Activated T-helper 2 cell treated with anti-CD3 and anti-CD28 coated beads, Interferon-gamma antibody, Interleukin-2, Interleukin-4, amounts not matched to agents 10 μg/mL and 5 μg/mL and 100 μg/mL, durations not matched to agents 14 hours and 24 hours and 36 hours (primary cell): ENCODE measurements around the gene OBP2B. TPM values are rescaled to one million over a fixed set of nuclear protein-coding genes. Genes with fewer than 3 reads are reported as not detected.

Experiments
- DNase-seq: peaks from one replicate; pipeline ENCODE4 v3.0.0; 2021; ENCODE audit warnings: low spot score
- H3K27ac Mint-ChIP-seq: one replicate; pipeline ENCODE4 v1.8.0; 2021; ENCODE audit warnings: mixed read lengths
- H3K27me3 Mint-ChIP-seq: one replicate; pipeline ENCODE4 v1.8.0; 2021; ENCODE audit warnings: low read depth, mixed read lengths
- H3K36me3 Mint-ChIP-seq: one replicate; pipeline ENCODE4 v1.8.0; 2021; ENCODE audit warnings: low read depth, mixed read lengths
- H3K4me1 Mint-ChIP-seq: one replicate; pipeline ENCODE4 v1.8.0; 2021; ENCODE audit warnings: low read depth, mixed read lengths
- H3K4me3 Mint-ChIP-seq: one replicate; pipeline ENCODE4 v1.8.0; 2021; ENCODE audit warnings: low read depth, mild to moderate bottlenecking, moderate library complexity, mixed read lengths
- H3K9me3 Mint-ChIP-seq: one replicate; pipeline ENCODE4 v1.8.0; 2021; ENCODE audit warnings: mixed read lengths
- intact Hi-C: fragments of 100-400 bp; cut with micrococcal nuclease; formaldehyde crosslinking; loops from one replicate; pipeline ENCODE4 v1.15.1; 2023
- total RNA-seq: library from RNA; stranded (reverse); gene quantifications from 2 replicates; pipeline ENCODE4 v1.2.3, GENCODE V29; 2022

OBP2B gene
- total RNA-seq, 1 donor from 2014 or later: not detected

GRCh38 chr9:133199648-133200321 lies 9.3 kb downstream of the OBP2B start:
- H3K27ac Mint-ChIP-seq: no peak overlapping the region

GRCh38 chr9:133195029-133195428 lies 14.0 kb downstream of the OBP2B start:
- Mint-ChIP-seq H3K27me3 (peaks cover 8% of the 10 kb centered on the region), H3K4me1 (no peaks in the 10 kb centered on the region), H3K9me3 (no peaks in the 10 kb centered on the region), H3K27ac (no peak overlapping the region), H3K4me3 (no peak overlapping the region), H3K36me3 (no peaks in the 10 kb centered on the region)
- intact Hi-C loops: no loop called here
- DNase-seq: no peak

More at GRCh38 chr9:133199648-133200321, 9.3 kb downstream of the OBP2B start:
- no peaks in the 10 kb centered on the region for H3K36me3 Mint-ChIP-seq
- DNase-seq: peak; percentile 16
- intact Hi-C loops: no loop called here
- no peaks in the 10 kb centered on the region for H3K4me1 Mint-ChIP-seq
- H3K4me3 Mint-ChIP-seq: peak overlapping the region; percentile 69
- peaks cover 5% of the 10 kb centered on the region for H3K27me3 Mint-ChIP-seq
- H3K9me3 Mint-ChIP-seq: no peaks in the 10 kb centered on the region

- Mint-ChIP-seq H3K27me3 (peaks cover 8% of the 10 kb centered on the region), H3K27ac (no peak overlapping the region), H3K4me3 (no peak overlapping the region), H3K4me1 (no peaks in the 10 kb centered on the region), H3K9me3 (no peaks in the 10 kb centered on the region), H3K36me3 (no peaks in the 10 kb centered on the region)
- DNase-seq: no peak
- intact Hi-C loops: no loop called here
These were observed 14.5 kb downstream of the OBP2B start for GRCh38 chr9:133194597-133194996.

- DNase-seq: no peak
- peaks cover 22% of the 10 kb centered on the region for H3K27me3 Mint-ChIP-seq
- H3K27ac Mint-ChIP-seq: no peak overlapping the region
- intact Hi-C loops: no loop called here
- H3K36me3 Mint-ChIP-seq: no peaks in the 10 kb centered on the region
- H3K9me3 Mint-ChIP-seq: no peaks in the 10 kb centered on the region
- H3K4me3 Mint-ChIP-seq: no peak overlapping the region
- no peaks in the 10 kb centered on the region for H3K4me1 Mint-ChIP-seq
These were observed 17.1 kb downstream of the OBP2B start for GRCh38 chr9:133191989-133192388.

- H3K9me3 Mint-ChIP-seq: no peaks in the 10 kb centered on the region
- intact Hi-C loops: loop anchor here (10.0 kb wide), 1 partner anchor 145 kb away; the partner anchor contains the start of gene SURF6
- H3K4me3 Mint-ChIP-seq: no peak overlapping the region
- no peaks in the 10 kb centered on the region for H3K36me3 Mint-ChIP-seq
- H3K4me1 Mint-ChIP-seq: peaks cover 10% of the 10 kb centered on the region
- no peak for DNase-seq
- peaks cover 30% of the 10 kb centered on the region for H3K27me3 Mint-ChIP-seq
- H3K27ac Mint-ChIP-seq: no peak overlapping the region
These were observed 19.2 kb downstream of the OBP2B start for GRCh38 chr9:133189826-133190225.

DNA sequence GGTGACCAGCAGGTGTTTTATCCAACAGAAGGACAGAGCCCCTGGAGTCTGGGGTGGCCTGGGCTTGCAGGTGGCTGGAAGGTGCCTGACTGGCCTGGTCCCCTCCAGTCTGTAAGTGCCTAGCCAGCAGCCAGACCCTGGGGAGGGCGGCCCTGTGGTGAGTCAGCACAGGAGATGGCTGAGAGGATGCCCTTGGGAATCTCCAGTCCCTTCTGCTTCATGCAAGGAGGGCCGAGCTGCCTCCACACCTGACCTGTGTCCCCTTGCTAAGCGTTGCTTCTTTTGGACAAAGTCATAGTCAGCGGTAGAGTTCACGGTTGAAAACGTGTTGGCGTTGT lies 20.2 kb downstream of the OBP2B start:
- H3K36me3 Mint-ChIP-seq: no peaks in the 10 kb centered on the region
- H3K9me3 Mint-ChIP-seq: no peaks in the 10 kb centered on the region
- no peak overlapping the region for H3K4me3 Mint-ChIP-seq
- H3K4me1 Mint-ChIP-seq: peaks cover 17% of the 10 kb centered on the region
- no peak overlapping the region for H3K27ac Mint-ChIP-seq
- no peak for DNase-seq
- intact Hi-C loops: loop anchor here (10.0 kb wide), 1 partner anchor 146 kb away; the partner anchor contains the start of gene SURF6
- peaks cover 28% of the 10 kb centered on the region for H3K27me3 Mint-ChIP-seq

- intact Hi-C loops: loop anchor here (10.0 kb wide), 1 partner anchor 147 kb away; the partner anchor contains the start of gene SURF6
- no peak for DNase-seq
- peaks cover 30% of the 10 kb centered on the region for H3K27me3 Mint-ChIP-seq
- H3K9me3 Mint-ChIP-seq: no peaks in the 10 kb centered on the region
- no peaks in the 10 kb centered on the region for H3K36me3 Mint-ChIP-seq
- no peak overlapping the region for H3K27ac Mint-ChIP-seq
- no peak overlapping the region for H3K4me3 Mint-ChIP-seq
- H3K4me1 Mint-ChIP-seq: peaks cover 20% of the 10 kb centered on the region
These were observed 20.8 kb downstream of the OBP2B start for GRCh38 chr9:133188006-133188842.

DNA sequence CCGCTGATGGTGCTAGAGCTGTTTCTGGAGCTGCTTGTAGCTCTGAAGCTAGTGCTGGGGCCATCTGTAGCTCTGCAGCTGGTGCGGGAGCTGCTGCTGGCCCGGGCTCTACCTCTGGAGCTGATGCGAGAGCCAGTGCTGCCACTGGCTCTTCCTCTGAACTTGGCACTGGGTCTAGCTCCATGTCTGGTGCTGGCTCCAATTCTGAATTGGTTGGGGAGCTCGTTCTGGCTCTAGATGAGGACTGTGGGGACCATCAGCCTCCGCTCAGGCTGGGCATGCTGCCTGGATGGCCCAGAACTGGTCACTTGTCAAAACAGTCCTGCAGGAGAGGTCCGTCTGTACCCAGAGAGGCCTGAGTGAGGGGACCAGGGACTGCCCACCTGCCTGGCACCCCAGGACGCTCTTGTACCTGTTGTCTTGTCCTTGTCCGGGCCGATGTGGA lies 21.5 kb downstream of the OBP2B start:
- intact Hi-C loops: loop anchor here (10.0 kb wide), 1 partner anchor 147 kb away; the partner anchor contains the start of gene SURF6
- no peak overlapping the region for H3K27ac Mint-ChIP-seq
- H3K4me3 Mint-ChIP-seq: no peak overlapping the region
- H3K27me3 Mint-ChIP-seq: peaks cover 30% of the 10 kb centered on the region
- no peak for DNase-seq
- H3K36me3 Mint-ChIP-seq: no peaks in the 10 kb centered on the region
- H3K4me1 Mint-ChIP-seq: peaks cover 27% of the 10 kb centered on the region
- H3K9me3 Mint-ChIP-seq: no peaks in the 10 kb centered on the region

- H3K4me3 Mint-ChIP-seq: no peak overlapping the region
- no peak overlapping the region for H3K27ac Mint-ChIP-seq
- H3K9me3 Mint-ChIP-seq: no peaks in the 10 kb centered on the region
- no peaks in the 10 kb centered on the region for H3K36me3 Mint-ChIP-seq
- no peak for DNase-seq
- H3K4me1 Mint-ChIP-seq: peaks cover 27% of the 10 kb centered on the region
- intact Hi-C loops: loop anchor here (1.0 to 10.0 kb wide), 2 partner anchors 148 to 300 kb away; partner anchors contain the start of gene SURF6
- H3K27me3 Mint-ChIP-seq: peaks cover 29% of the 10 kb centered on the region
These were observed 22.3 kb downstream of the OBP2B start for GRCh38 chr9:133186736-133187135.

GRCh38 chr9:133184971-133185370 lies 24.1 kb downstream of the OBP2B start:
- Mint-ChIP-seq H3K27me3 (peaks cover 33% of the 10 kb centered on the region), H3K27ac (no peak overlapping the region), H3K36me3 (no peaks in the 10 kb centered on the region), H3K9me3 (no peaks in the 10 kb centered on the region), H3K4me3 (no peak overlapping the region), H3K4me1 (peaks cover 27% of the 10 kb centered on the region)
- DNase-seq: peak; percentile 36
- intact Hi-C loops: loop anchor here (10.0 kb wide), 1 partner anchor 150 kb away; the partner anchor contains the start of gene SURF6

- intact Hi-C loops: loop anchor here (10.0 kb wide), 1 partner anchor 153 kb away; the partner anchor contains the start of gene SURF6
- no peaks in the 10 kb centered on the region for H3K9me3 Mint-ChIP-seq
These were observed 26.9 kb downstream of the OBP2B start for GRCh38 chr9:133182151-133182550.

GRCh38 chr9:133181561-133181960 lies 27.5 kb downstream of the OBP2B start:
- no peak for DNase-seq
- Mint-ChIP-seq H3K27ac (no peak overlapping the region), H3K27me3 (peaks cover 31% of the 10 kb centered on the region), H3K4me3 (no peak overlapping the region), H3K4me1 (peaks cover 27% of the 10 kb centered on the region), H3K9me3 (no peaks in the 10 kb centered on the region), H3K36me3 (no peaks in the 10 kb centered on the region)
- intact Hi-C loops: loop anchor here (10.0 kb wide), 1 partner anchor 153 kb away; the partner anchor contains the start of gene SURF6

More at GRCh38 chr9:133182151-133182550, 26.9 kb downstream of the OBP2B start:
- peaks cover 27% of the 10 kb centered on the region for H3K4me1 Mint-ChIP-seq
- H3K36me3 Mint-ChIP-seq: no peaks in the 10 kb centered on the region
- no peak overlapping the region for H3K4me3 Mint-ChIP-seq
- no peak for DNase-seq
- peaks cover 32% of the 10 kb centered on the region for H3K27me3 Mint-ChIP-seq
- H3K27ac Mint-ChIP-seq: no peak overlapping the region
